GM12878 (cell line): ENCODE results near the gene HNRNPA2B1. TPM values are rescaled to one million over a fixed set of nuclear protein-coding genes. Genes with fewer than 3 reads are reported as not detected.

Experiments used
- ATAC-seq: fragments of 200-7000 bp; cut with Tn5 transposase; 3 replicates; pipeline ENCODE4 v1.9.1; 2020; ENCODE audit warnings: mild to moderate bottlenecking, moderate library complexity
- BruUV-seq: library from RNA; stranded (reverse); fragments of 400-500 nt; replicated peaks from 2 replicates; lab custom pipeline; 2021; lab: Mats Ljungman, UMichigan
- CTCF ChIA-PET: fragments of 300-600 bp; sonication (Branson Sonifier 250); formaldehyde crosslinking; extraction: SDS; loops from one replicate; lab custom pipeline; 2021; ENCODE audit warnings: inconsistent platforms; lab: Yijun Ruan, JAX
- POLR2A ChIA-PET: fragments of 350-600 bp; formaldehyde crosslinking; extraction: SDS; loops from one replicate; lab custom pipeline; 2021; ENCODE audit warnings: inconsistent platforms; lab: Charles Lee
- RAD21 ChIA-PET: fragments of 300-600 bp; sonication (Branson Sonifier 250); formaldehyde crosslinking; loops from one replicate; lab custom pipeline; 2023; ENCODE audit warnings: antibody characterized with exemption; ENCODE audit not compliant: unreplicated experiment; lab: Charles Lee
- SMC1A ChIA-PET: fragments of 300-600 bp; sonication (Branson Sonifier 250); formaldehyde crosslinking; loops from one replicate; lab custom pipeline; 2023; ENCODE audit not compliant: unreplicated experiment, uncharacterized antibody; lab: Charles Lee
- DNase-seq: peaks from one replicate; pipeline ENCODE4 v3.0.0-alpha.2; 2011; ENCODE audit warnings: low read depth, low spot score
- FAIRE-seq: peaks from 3 replicates; lab custom pipeline; 2011; peaks lifted over from hg19 to GRCh38; lab: Jason Lieb, UNC
- H2AFZ ChIP-seq: 2 replicates; pipeline ENCODE4 v1.6.0; 2011; ENCODE audit warnings: low read depth, low read length, control low read depth; ENCODE audit not compliant: control insufficient read depth
- H3K27ac ChIP-seq: 2 replicates; pipeline ENCODE4 v1.5.1; 2011; ENCODE audit warnings: control low read depth; ENCODE audit not compliant: control insufficient read depth, insufficient read depth
- H3K27me3 ChIP-seq, 2 experiments: replicated peaks in 1 of 2; 2 replicates each; pipeline versions ENCODE4 v1.6.0 to v1.6.1; 2011; ENCODE audit warnings: low read length in 1 of 2; ENCODE audit not compliant: control insufficient read depth in 2 of 2, insufficient read depth in 2 of 2
- H3K36me3 ChIP-seq, 2 experiments: 2 replicates each; pipeline ENCODE4 v1.5.1; 2011; ENCODE audit warnings: low read length in 1 of 2; ENCODE audit not compliant: control insufficient read depth in 2 of 2, insufficient read depth in 2 of 2
- H3K4me1 ChIP-seq: 2 replicates; pipeline ENCODE4 v1.6.1; 2011; ENCODE audit warnings: mild to moderate bottlenecking, low read length, moderate library complexity, mixed read lengths; ENCODE audit not compliant: control insufficient read depth, insufficient read depth
- H3K4me2 ChIP-seq: 2 replicates; pipeline ENCODE4 v1.6.0; 2011; ENCODE audit warnings: control low read depth; ENCODE audit not compliant: control insufficient read depth, insufficient read depth
- H3K4me3 ChIP-seq: fragments of 200-600 bp; sonication (generic); 2 replicates; pipeline ENCODE4 v1.5.1; 2016
- H3K79me2 ChIP-seq: 2 replicates; pipeline ENCODE4 v1.6.0; 2011; ENCODE audit warnings: low read length; ENCODE audit not compliant: control insufficient read depth, insufficient read depth
- H3K9ac ChIP-seq: 2 replicates; pipeline ENCODE4 v1.8.0; 2011; ENCODE audit warnings: low read length, control low read depth, mixed read lengths; ENCODE audit not compliant: control insufficient read depth, insufficient read depth
- H3K9me3 ChIP-seq: replicated peaks from 3 replicates; pipeline ENCODE4 v1.5.1; 2011; ENCODE audit warnings: mild to moderate bottlenecking, low read length; ENCODE audit not compliant: control insufficient read depth, insufficient read depth
- H4K20me1 ChIP-seq: 2 replicates; pipeline ENCODE4 v1.6.0; 2011; ENCODE audit not compliant: control insufficient read depth, insufficient read depth
- CBFB ChIP-seq: IDR thresholded peaks from 2 replicates; pipeline ENCODE4 v1.6.1; 2016; ENCODE audit warnings: antibody characterized with exemption, low read depth
- HDAC2 ChIP-seq: fragments of 200-600 bp; sonication (generic); IDR thresholded peaks from 2 replicates; pipeline ENCODE4 v1.6.1; 2017
- HDAC6 ChIP-seq: fragments of 200-600 bp; sonication (generic); IDR thresholded peaks from one replicate; pipeline ENCODE4 v1.8.0; 2017; ENCODE audit warnings: antibody characterized with exemption; ENCODE audit not compliant: unreplicated experiment
- MTA2 ChIP-seq: fragments of 450-650 bp; IDR thresholded peaks from 2 replicates; pipeline ENCODE4 v1.6.1; 2016; ENCODE audit warnings: low read depth, mild to moderate bottlenecking, moderate library complexity
- NR2F1 ChIP-seq: fragments of 450-650 bp; conservative IDR thresholded peaks from 2 replicates; pipeline ENCODE4 v1.6.1; 2017; ENCODE audit warnings: mild to moderate bottlenecking
- PKNOX1 ChIP-seq: fragments of 450-650 bp; IDR thresholded peaks from 2 replicates; pipeline ENCODE4 v1.6.1; 2016; ENCODE audit warnings: mild to moderate bottlenecking
- PML ChIP-seq: IDR thresholded peaks from 2 replicates; pipeline ENCODE4 v1.6.1; 2012; ENCODE audit warnings: low read length, inconsistent platforms
- REST ChIP-seq: IDR thresholded peaks from 2 replicates; pipeline ENCODE4 v1.6.1; 2012; ENCODE audit warnings: mild to moderate bottlenecking, low read depth, low read length
- RUNX3 ChIP-seq: IDR thresholded peaks from 2 replicates; pipeline ENCODE4 v1.6.1; 2012; ENCODE audit warnings: low read length, inconsistent platforms
- SIX5 ChIP-seq: IDR thresholded peaks from 2 replicates; pipeline ENCODE4 v1.6.1; 2011; ENCODE audit warnings: mild to moderate bottlenecking, low read depth, low read length, moderate library complexity; ENCODE audit not compliant: severe bottlenecking
- SMC3 ChIP-seq: IDR thresholded peaks from 2 replicates; pipeline ENCODE4 v1.6.1; 2011; ENCODE audit warnings: low read length, improper control_type of control experiment, borderline replicate concordance
- SPI1 ChIP-seq: IDR thresholded peaks from 2 replicates; pipeline ENCODE4 v1.6.1; 2011; ENCODE audit warnings: low read depth, mild to moderate bottlenecking, low read length, moderate library complexity, borderline replicate concordance; ENCODE audit not compliant: insufficient read depth
- TARDBP ChIP-seq: IDR thresholded peaks from 2 replicates; pipeline ENCODE4 v1.6.1; 2016; ENCODE audit warnings: borderline replicate concordance
- TCF7 ChIP-seq: IDR thresholded peaks from 2 replicates; pipeline ENCODE4 v1.6.1; 2014; ENCODE audit warnings: antibody characterized with exemption, borderline replicate concordance
- ZNF592 ChIP-seq: fragments of 450-650 bp; IDR thresholded peaks from 2 replicates; pipeline ENCODE4 v1.6.1; 2017; ENCODE audit warnings: mild to moderate bottlenecking, moderate library complexity
- WGBS: methylation state at CpG from one replicate; pipeline ENCODE4 v1.1.6; 2016; ENCODE audit warnings: low lambda C conversion rate; ENCODE audit not compliant: insufficient replicate concordance, insufficient coverage; ENCODE audit errors: missing lambda C conversion rate; 5-methylcytosine and 5-hydroxymethylcytosine counted together
- in situ Hi-C: fragments of 300-500 bp; cut with MboI; formaldehyde crosslinking; loops from 9 replicates; pipeline ENCODE4 v1.14.3; 2018; ENCODE audit warnings: mixed read lengths
- intact Hi-C: fragments of 100-400 bp; cut with micrococcal nuclease; formaldehyde crosslinking; loops from one replicate; pipeline ENCODE4 v1.14.2; 2022; ENCODE audit not compliant: unreplicated experiment
- polyA plus RNA-seq, 11 experiments: library from polyadenylated mRNA; depleted of rRNA in 4 of 11; unstranded in 6 of 11; stranded (reverse) in 5 of 11; fragments of >200 nt; fragmentation: Nextera tagmentation in 4 of 11; fragmentation: Illumina TruSeq in 1 of 11; extraction: Ambion mirVana in 4 of 11; extraction: Trizol in 1 of 11; gene quantifications; 1 replicate in 1 of 11; 2 replicates in 10 of 11; pipeline versions ENCODE4 v1.2.1 to v1.2.3, GENCODE V29; 2011 to 2016; ENCODE audit warnings: inconsistent platforms in 2 of 11, missing spikeins in 2 of 11, low read depth in 1 of 11
- total RNA-seq, 4 experiments: library from RNA; depleted of rRNA in 3 of 4; stranded (reverse); fragments of >200 nt in 3 of 4; fragmentation: Illumina TruSeq in 1 of 4; extraction: Trizol in 1 of 4; gene quantifications; 2 replicates each; pipeline versions ENCODE4 v1.2.1 to v1.2.3, GENCODE V29; 2013 to 2021

HNRNPA2B1 gene
- total and polyA plus RNA-seq, 10 of the 15 experiments (the other 5 are each of a cell fraction or from before 2014, with no cell fraction given), result 295 to 1,396 (median 932) TPM

- no peak for TF ChIP-seq PKNOX1
- 0 out of 2 replicates have a peak, but pooled peaks have one; percentile 50 for TF ChIP-seq MTA2
- TF ChIP-seq SMC3, result no peak
- TF ChIP-seq HDAC2, result no peak
- no peak for TF ChIP-seq NR2F1
These were observed 48.9 kb downstream of the HNRNPA2B1 start (continued) for GRCh38 chr7:26151650-26151952.

GRCh38 chr7:26151096-26151495 is 49.5 kb downstream of the HNRNPA2B1 start:
- peak overlapping the region; percentile 98; the same call in 1 of the 2 replicates for H3K4me2 ChIP-seq
- no peak for ATAC-seq
- POLR2A ChIA-PET, result interaction anchor here (0.5 to 2.2 kb wide), 13 partner anchors 10 to 258 kb away, joined by 3 to 42 read pairs (median 4); partner anchors contain the start of gene CBX3
- RAD21 ChIA-PET, result interaction anchor here (1.1 to 3.1 kb wide), 13 partner anchors 16 to 258 kb away, joined by 3 to 54 read pairs (median 9); partner anchors contain the start of gene CBX3
- no peak for FAIRE-seq
- H3K9me3 ChIP-seq, result no peaks in the 10 kb centered on the region
- in situ Hi-C loops (no loop called here), intact Hi-C loops (loop anchor here (5.0 kb wide), 1 partner anchor 204 kb away; no protein-coding TSS in a partner anchor)
- TF ChIP-seq ZNF592 (no peak), HDAC6 (no peak), SPI1 (peak; percentile 4; the same call in 1 of the 2 replicates), TARDBP (no peak), SMC3 (no peak), REST (no peak), CBFB (no peak), SIX5 (no peak), RUNX3 (peak; percentile 72), PML (no peak), TCF7 (no peak)
- H3K9ac ChIP-seq, result no peak overlapping the region
- no peaks in the 10 kb centered on the region for H3K27me3 ChIP-seq
- H3K36me3 ChIP-seq, result no peaks in the 10 kb centered on the region
- H3K79me2 ChIP-seq, result peaks cover 46% of the 10 kb centered on the region
- no peak overlapping the region for H3K27ac ChIP-seq
- BruUV-seq, result no TSS peak
- no peak for DNase-seq
- peaks cover 23% of the 10 kb centered on the region for H3K4me1 ChIP-seq
- no peak overlapping the region for H3K4me3 ChIP-seq
- H2AFZ ChIP-seq, result peak overlapping the region; percentile 99; the same call in 1 of the 2 replicates
- WGBS, result 60% methylated on average over 5 of the region's 5 CpGs
- SMC1A ChIA-PET, result interaction anchor here (0.7 to 3.2 kb wide), 11 partner anchors 10 to 214 kb away, joined by 3 to 30 read pairs (median 5); no protein-coding TSS in a partner anchor
- CTCF ChIA-PET, result interaction anchor here (1.1 to 3.2 kb wide), 12 partner anchors 16 to 258 kb away, joined by 3 to 40 read pairs (median 8); partner anchors contain the start of gene HNRNPA2B1
- H4K20me1 ChIP-seq, result no peaks in the 10 kb centered on the region; the same call in 1 of the 2 replicates
